ENCODE measurements around the gene FANCD2OS.
"Not testable (repeated sequence)": the region's sequence is repeated elsewhere in the genome, so short reads cannot be mapped to it uniquely, and the experiment has no call there.

Gene FANCD2OS

DNA sequence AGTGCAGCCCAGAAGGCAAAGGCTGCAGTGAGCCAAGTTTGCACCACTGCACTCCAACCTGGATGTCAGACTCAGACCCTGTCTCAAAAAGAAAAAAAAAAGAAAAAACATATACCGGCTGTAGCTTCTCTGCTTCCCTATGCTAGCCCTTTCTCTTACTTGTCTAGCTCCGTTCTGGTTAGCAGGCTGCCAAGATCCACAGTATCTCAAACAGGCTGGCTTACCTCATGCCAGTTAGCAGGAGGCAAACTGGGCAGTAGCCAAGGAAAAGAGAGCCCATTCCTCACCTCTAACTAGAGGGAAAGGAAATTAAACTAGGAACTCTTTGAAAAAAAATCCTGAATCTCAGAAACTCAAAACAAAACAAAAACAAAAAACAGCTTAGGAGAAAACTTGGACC lies 16.7 kb downstream of the FANCD2OS start:
- not testable (repeated sequence) for DNase-seq

DNA sequence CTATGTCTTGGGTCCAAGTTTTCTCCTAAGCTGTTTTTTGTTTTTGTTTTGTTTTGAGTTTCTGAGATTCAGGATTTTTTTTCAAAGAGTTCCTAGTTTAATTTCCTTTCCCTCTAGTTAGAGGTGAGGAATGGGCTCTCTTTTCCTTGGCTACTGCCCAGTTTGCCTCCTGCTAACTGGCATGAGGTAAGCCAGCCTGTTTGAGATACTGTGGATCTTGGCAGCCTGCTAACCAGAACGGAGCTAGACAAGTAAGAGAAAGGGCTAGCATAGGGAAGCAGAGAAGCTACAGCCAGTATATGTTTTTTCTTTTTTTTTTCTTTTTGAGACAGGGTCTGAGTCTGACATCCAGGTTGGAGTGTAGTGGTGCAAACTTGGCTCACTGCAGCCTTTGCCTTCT lies 17.3 kb downstream of the FANCD2OS start:
- not testable (repeated sequence) for DNase-seq

DNA sequence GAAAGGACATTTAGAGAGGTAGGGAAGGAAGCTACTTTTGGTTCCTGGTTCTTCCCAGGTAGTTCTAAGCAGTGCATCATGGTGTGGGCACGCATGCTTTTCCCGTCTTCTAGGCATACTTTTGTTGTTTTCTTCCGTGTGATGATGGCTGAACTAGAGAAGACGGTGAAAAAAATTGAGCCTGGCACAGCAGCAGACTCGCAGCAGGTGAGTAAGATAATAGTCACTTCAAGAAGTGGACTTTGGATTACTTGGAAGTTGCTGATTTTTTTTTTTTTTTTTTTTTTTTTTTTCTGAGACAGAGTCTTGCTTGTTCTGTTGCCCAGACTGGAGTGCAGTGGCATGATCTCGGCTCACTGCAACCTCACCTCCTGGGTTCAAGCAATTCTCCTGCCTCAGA lies 17.9 kb downstream of the FANCD2OS start:
- DNase-seq = no peak

DNA sequence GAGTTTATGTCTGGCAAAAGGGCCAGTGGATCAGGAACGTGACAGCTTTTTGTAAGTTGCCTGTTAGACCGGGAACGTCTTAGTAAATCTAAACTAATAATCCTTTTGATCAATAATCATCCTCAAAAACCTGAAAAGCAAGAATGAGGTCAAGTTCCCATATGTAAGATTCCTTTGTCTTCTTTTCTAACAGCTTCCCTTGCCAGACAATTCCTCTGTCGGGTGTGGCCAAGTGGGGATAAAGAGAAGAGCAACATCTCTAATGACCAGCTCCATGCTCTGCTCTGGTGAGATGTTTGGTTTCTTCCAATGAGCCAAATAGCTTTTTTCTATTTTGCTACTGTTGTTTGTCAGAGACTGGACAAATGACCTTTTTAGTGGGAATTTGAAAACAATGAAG lies 19.8 kb downstream of the FANCD2OS start:
- no peak for DNase-seq

DNA sequence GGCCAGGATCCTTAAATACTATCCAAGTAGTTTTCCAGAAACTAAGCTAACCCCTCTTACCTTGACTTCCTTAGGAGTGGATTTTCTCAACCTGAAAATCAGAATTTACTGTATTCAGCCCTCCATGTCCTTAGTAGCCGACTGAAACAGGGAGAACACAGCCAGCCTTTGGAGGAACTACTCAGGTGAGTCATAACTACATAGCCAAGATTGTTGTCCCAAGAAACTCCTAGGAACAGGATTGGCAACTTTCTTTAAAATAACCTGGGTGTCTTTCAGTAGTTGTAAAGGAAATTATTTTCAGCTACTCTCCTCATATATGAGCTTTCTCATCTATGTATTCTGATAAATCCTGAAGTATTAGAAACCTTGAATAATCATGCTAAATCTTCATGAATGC lies 22.3 kb downstream of the FANCD2OS start:
- DNase-seq = no peak

DNA sequence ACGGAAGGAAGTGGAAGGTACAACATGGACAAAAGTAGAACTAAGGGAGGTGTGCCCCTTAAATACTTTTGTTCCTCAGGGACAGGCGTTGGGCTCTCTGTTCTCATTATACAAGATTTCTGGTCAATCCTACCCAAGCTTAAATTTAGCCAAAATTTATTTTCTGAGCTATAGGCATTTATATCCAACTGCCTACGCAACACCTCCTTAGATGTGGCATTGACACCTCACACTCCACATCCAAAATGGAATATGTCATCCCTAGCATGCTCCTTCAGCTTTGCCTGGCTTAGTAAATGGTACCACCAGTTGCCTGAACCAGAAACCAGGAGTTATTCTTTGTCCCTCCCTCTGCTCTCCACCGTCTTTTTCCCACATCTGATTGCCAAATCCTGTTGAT lies 26.2 kb downstream of the FANCD2OS start:
- DNase-seq = no peak

DNA sequence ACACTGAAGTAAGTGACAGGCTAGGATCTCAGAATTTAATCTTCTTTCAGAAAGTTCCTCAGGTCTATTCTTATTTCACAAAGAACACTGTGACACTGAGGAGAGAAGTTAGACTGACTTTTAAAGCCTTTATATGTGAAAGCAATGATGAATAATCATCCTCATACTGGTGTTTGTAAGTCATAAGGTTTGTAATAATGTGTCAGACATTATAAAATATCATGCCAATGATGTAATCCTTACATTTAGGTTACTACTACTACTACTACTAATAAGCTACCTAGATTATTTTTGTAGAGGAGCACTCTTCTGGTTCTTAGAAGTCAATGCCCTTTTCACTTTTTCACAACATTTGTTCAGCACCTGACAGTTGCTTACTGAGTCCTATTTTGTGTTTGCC lies 33.4 kb downstream of the FANCD2OS start:
- DNase-seq = no peak

DNA sequence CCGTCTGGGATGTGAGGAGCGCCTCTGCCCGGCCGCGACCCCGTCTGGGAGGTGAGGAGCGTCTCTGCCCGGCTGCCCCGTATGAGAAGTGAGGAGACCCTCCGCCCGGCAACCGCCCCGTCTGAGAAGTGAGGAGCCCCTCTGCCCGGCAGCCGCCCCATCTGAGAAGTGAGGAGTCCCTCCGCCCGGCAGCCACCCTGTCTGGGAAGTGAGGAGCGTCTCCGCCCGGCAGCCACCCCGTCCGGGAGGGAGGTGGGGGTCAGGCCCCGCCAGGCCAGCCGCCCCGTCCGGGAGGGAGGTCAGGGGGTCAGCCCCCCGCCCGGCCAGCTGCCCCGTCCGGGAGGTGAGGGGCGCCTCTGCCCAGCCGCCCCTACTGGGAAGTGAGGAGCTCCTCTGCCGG lies 38.0 kb downstream of the FANCD2OS start:
- DNase-seq = not testable (repeated sequence)

DNA sequence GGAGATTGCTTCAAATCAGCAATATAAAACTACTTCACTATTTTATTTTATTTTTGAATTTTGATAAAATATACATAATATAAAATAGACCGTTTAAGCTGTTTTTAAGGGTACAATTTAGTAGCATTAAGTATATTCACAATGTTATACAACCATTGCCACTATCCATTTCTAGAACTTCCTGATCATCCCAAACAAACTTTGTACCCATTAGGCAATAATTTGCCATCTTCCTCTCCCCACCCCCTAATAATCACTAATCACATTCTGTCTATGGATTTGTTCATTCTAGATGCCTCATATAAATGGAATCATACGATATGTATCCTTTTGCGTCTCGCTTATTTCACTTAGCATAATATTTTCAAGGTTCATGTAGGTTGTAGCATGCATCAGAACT lies 53.0 kb downstream of the FANCD2OS start:
- no peak for DNase-seq
